Mucosa of rectum (tissue), 2 donors: ENCODE data around the gene SAPCD1.

Experiments
- H3K27ac ChIP-seq, 2 donors: one replicate each; pipeline ENCODE4 v1.7.0; 2013; ENCODE audit warnings: inconsistent platforms in 2 of 2, low read depth in 2 of 2, low read length in 2 of 2
- H3K27me3 ChIP-seq, 2 donors: one replicate each; pipeline ENCODE4 v1.7.0; 2013; ENCODE audit warnings: low read length in 2 of 2; ENCODE audit not compliant: control insufficient read depth in 2 of 2, insufficient read depth in 2 of 2
- H3K36me3 ChIP-seq, 2 donors: one replicate each; pipeline ENCODE4 v1.7.0; 2013; ENCODE audit warnings: low read length in 2 of 2; ENCODE audit not compliant: control insufficient read depth in 2 of 2, insufficient read depth in 2 of 2
- H3K4me1 ChIP-seq, 2 donors: one replicate each; pipeline ENCODE4 v1.7.0; 2013; ENCODE audit warnings: low read length in 2 of 2, mild to moderate bottlenecking in 1 of 2; ENCODE audit not compliant: control insufficient read depth in 2 of 2, insufficient read depth in 2 of 2
- H3K4me3 ChIP-seq, 2 donors: one replicate each; pipeline ENCODE4 v1.7.0; 2013; ENCODE audit warnings: low read length in 2 of 2
- H3K9ac ChIP-seq, 2 donors: one replicate each; pipeline ENCODE4 v1.7.0; 2013; ENCODE audit warnings: low read length in 2 of 2, low read depth in 1 of 2, mild to moderate bottlenecking in 1 of 2
- H3K9me3 ChIP-seq, 2 donors: one replicate each; pipeline ENCODE4 v1.7.0; 2013; ENCODE audit warnings: low read length in 2 of 2; ENCODE audit not compliant: control insufficient read depth in 2 of 2
- donor health status: healthy.
- donor health status: Normal muscosa, but diverticular disease.

SAPCD1 gene

DNA sequence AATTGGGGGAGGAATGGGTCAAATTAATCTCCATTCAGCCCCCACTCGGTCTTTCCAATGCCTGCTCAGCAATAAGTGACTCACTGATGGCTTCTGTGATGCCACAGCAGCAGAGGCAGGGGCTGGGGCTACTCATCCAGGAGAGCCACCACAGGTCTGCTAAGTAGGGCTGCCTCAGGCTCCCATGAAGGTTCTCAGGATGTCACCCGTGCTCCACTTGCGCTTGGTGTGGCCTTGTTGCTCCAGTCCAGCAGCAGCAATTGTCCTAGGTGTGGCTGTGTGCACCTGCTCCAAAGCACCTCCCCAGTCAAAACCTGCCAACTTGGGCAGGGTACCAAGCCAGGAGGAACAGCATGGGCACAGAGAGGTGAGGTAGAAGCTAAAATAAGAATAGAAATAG lies 40.3 kb upstream of the SAPCD1 start:
- Histone ChIP-seq H3K9me3 (no peaks in the 10 kb centered on the region), H3K27me3 (no peaks in the 10 kb centered on the region), H3K9ac (no peak overlapping the region), H3K4me3 (no peak overlapping the region), H3K36me3 (peaks cover 8 to 10% of the 10 kb centered on the region in 2 donors), H3K4me1 (peaks cover 20 to 45% of the 10 kb centered on the region in 2 donors), H3K27ac (no peak overlapping the region)

DNA sequence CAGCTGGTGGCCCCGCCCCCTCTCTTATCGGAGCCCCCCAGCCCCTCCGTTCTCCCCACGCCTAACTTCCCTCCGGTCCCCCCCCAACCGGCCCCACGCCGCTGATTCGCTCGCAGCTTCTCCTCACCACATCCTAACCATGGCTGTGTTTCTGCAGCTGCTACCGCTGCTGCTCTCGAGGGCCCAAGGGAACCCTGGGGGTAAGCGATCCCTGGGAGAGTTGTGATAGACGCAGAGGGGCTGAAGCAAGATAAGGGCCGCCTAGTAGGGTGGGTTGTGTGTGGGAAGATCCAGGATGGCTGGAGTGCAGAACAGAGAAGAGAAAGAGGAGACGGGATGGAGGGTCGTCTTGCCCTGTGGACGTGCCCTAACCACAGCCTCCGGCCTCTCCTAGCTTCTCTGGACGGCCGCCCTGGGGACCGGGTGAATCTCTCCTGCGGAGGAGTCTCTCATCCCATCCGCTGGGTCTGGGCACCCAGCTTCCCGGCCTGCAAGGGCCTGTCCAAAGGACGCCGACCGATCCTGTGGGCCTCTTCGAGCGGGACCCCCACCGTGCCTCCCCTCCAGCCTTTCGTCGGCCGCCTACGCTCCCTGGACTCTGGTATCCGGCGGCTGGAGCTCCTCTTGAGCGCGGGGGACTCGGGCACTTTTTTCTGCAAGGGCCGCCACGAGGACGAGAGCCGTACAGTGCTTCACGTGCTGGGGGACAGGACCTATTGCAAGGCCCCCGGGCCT lies 39.0 kb upstream of the SAPCD1 start, which contains the start of gene MPIG6B:
Gene MPIG6B, plus strand, starts transcription at position 129 of the 735 bp plus-strand sequence. Its CDS starts 11 bp downstream, at position 140.
- no peak within 1 kb of the TSS for H3K27ac ChIP-seq
- peaks cover 28 to 45% of the 10 kb centered on the region in 2 donors for H3K4me1 ChIP-seq
- H3K27me3 ChIP-seq = no peaks in the 10 kb centered on the region
- no peaks in the 10 kb centered on the region for H3K9me3 ChIP-seq
- no peak within 1 kb of the TSS for H3K9ac ChIP-seq
- H3K4me3 ChIP-seq = no peak within 1 kb of the TSS
- H3K36me3 ChIP-seq = peaks cover 12 to 16% of the 10 kb centered on the region in 2 donors

- peaks cover 12 to 16% of the 10 kb centered on the region in 2 donors for H3K36me3 ChIP-seq
- H3K4me3 ChIP-seq = no peak overlapping the region
- no peak overlapping the region for H3K9ac ChIP-seq
- H3K4me1 ChIP-seq = peaks cover 28 to 45% of the 10 kb centered on the region in 2 donors
- H3K9me3 ChIP-seq = no peaks in the 10 kb centered on the region
- H3K27ac ChIP-seq = no peak overlapping the region
- H3K27me3 ChIP-seq = no peaks in the 10 kb centered on the region
Observed at GRCh38 chr6:31723980-31724691, 38.3 kb upstream of the SAPCD1 start.

DNA sequence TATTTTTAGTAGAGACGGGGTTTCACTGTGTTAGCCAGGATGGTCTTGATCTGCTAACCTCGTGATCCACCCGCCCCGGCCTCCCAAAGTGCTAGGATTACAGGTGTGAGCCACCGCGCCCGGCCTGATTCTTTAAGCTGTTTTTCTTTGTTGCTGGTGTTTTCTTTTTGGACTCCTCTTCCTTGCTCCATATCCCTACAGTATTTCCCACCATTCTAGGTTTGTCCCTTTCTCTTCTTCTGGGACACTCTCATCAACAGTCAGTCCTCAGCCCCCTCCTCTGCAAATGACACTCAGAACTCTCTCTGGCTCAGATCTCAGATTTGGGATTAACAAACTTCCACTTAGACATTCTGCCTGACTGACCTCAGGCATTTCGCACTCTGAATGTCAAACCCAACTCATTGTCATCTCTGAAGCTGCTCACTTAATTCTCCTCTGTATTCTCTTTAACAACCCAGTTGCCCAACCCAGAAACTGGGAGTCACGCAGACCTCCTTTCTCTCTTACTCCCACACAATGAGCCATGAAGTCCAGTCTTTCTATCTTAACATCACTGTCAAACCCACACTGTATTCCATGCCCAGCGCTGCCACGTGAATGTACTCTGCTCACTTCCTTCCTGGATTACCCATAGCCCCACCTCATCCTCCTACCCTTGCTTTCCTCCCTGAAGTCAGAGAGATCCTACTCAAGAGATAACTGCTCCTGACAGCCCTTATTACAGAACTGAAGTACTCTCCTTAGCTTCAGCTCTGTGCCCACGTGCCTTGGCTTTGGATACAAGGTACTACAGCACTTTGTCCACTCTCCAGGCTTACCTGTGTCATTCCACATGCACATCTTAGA lies 36.7 kb upstream of the SAPCD1 start:
- Histone ChIP-seq H3K4me3 (no peak overlapping the region), H3K4me1 (peaks cover 33 to 44% of the 10 kb centered on the region in 2 donors), H3K27me3 (no peaks in the 10 kb centered on the region), H3K9me3 (no peaks in the 10 kb centered on the region), H3K36me3 (peaks cover 15 to 18% of the 10 kb centered on the region in 2 donors), H3K27ac (peak overlapping the region; percentile 98), H3K9ac (no peak overlapping the region)

DNA sequence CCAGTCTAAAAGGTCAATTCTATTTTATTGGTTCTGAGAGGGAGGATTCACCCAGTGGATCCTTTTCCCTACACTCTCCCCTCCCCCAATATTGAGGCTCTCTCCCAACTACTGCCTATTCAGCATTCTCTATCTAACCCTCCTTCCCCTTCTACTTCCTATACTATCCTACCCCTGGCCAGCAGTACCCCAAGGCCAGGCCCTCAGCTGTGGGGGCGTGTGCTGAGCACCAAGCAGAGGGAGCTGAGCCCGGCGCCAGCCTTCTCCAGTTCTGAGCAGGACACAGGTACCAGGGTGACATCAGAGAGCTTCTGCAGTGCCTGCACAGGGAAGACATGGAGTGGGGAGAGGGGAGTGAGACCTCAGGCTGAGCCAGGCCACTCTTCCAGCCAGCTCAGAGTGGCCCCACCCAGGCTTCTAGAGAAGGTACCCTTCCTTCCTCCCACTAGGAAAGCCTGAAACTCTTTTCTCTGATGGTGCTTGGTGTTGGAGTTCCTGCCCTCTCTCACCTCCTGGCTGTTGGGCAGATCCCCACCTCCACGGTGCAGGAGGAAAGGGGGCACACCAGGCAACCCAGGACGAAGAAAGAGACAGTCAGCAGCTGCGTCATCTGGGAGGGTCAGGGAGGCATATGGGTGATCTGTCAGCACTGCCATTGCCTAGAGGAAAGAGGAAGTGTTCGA lies 35.3 kb upstream of the SAPCD1 start:
- Histone ChIP-seq H3K27me3 (no peaks in the 10 kb centered on the region), H3K4me1 (peaks cover 31 to 42% of the 10 kb centered on the region in 2 donors), H3K9me3 (no peaks in the 10 kb centered on the region), H3K27ac (peak overlapping the region; percentile 98), H3K4me3 (peak overlapping the region; percentile 17 to 37), H3K36me3 (peaks cover 27% of the 10 kb centered on the region in 2 donors), H3K9ac (peak overlapping the region in 1 of 2 donors; percentile 13)

DNA sequence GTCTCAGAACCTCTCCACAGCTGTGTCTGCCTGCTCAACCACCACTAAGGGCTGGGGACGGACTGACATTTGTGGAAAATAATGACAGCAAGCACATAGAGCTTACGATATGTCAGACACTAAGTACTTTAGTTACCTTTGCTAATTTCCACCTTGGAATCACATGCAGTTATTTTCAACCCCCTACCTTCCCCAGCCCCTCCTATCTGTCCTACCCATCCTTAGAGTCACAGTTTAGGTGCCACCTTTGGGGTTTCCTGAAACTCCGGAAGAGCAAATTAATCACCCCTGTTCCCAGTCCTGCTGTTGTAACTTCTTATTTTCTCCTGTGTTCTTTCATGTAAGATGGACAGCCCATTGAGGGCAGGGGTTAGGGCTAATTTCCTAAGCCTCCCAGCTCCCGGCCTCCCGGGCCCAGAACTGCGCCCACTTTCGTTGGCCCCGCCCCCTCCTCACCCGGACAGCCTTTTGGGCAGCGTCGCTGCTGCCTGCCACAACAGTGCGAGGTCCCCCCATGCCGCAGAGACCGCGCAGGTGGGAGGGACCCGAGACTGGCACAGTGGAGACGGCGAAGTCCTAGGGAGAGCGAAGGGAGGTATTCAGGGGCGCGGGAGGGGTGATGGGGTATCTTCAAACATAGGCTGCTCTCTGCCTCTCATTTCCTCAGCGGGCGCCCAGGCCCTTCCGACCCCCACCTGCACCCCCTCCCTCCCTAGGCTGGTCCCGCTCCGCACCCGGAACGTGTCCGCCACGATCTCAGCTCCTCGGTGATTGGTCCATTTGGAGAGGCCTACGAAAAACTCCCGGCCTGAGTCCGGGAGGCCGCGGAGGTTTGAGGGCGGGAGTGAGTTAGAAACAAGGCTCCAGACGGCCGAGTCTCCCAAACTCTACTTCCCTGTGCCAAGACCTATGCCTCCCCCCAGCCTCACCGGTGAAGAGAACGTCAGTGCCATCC lies 34.5 kb upstream of the SAPCD1 start:
- peak overlapping the region; percentile 98 for H3K27ac ChIP-seq
- H3K36me3 ChIP-seq = peaks cover 31 to 32% of the 10 kb centered on the region in 2 donors
- no peaks in the 10 kb centered on the region for H3K9me3 ChIP-seq
- peak overlapping the region; percentile 78 to 84 for H3K9ac ChIP-seq
- H3K27me3 ChIP-seq = no peaks in the 10 kb centered on the region
- peak overlapping the region; percentile 84 to 93 for H3K4me3 ChIP-seq
- peaks cover 31 to 40% of the 10 kb centered on the region in 2 donors for H3K4me1 ChIP-seq

GRCh38 chr6:31728767-31729514 lies 33.5 kb upstream of the SAPCD1 start, which contains the start of gene DDAH2:
TSS of gene DDAH2 (minus strand) at chr6:31729299. CDS start at chr6:31729161, 138 bp downstream.
- H3K4me1 ChIP-seq = peaks cover 37 to 44% of the 10 kb centered on the region in 2 donors
- peak within 1 kb of the TSS; percentile 84 to 93 for H3K4me3 ChIP-seq
- no peaks in the 10 kb centered on the region for H3K9me3 ChIP-seq
- peaks cover 41 to 42% of the 10 kb centered on the region in 2 donors for H3K36me3 ChIP-seq
- no peaks in the 10 kb centered on the region for H3K27me3 ChIP-seq
- peak within 1 kb of the TSS; percentile 98 for H3K27ac ChIP-seq
- peak within 1 kb of the TSS; percentile 78 to 84 for H3K9ac ChIP-seq

- H3K4me1 ChIP-seq = peaks cover 43 to 50% of the 10 kb centered on the region in 2 donors
- H3K36me3 ChIP-seq = peaks cover 45 to 46% of the 10 kb centered on the region in 2 donors
- H3K9me3 ChIP-seq = no peaks in the 10 kb centered on the region
- H3K27me3 ChIP-seq = no peaks in the 10 kb centered on the region
- peak overlapping the region; percentile 84 to 93 for H3K4me3 ChIP-seq
- peak overlapping the region; percentile 78 to 84 for H3K9ac ChIP-seq
- H3K27ac ChIP-seq = peak overlapping the region; percentile 98
Observed at GRCh38 chr6:31729515-31729978, 32.9 kb upstream of the SAPCD1 start.
